ENCODE measurements around the gene NOTCH4. TPM values are rescaled to one million over a fixed set of nuclear protein-coding genes. Genes with fewer than 3 reads are reported as not detected.

NOTCH4 gene
- total and polyA plus RNA-seq, 9 of the 15 experiments (the other 6 are each of a cell fraction or from before 2014, with no cell fraction given): 0.24 to 4.3 (median 1.7) TPM

DNA sequence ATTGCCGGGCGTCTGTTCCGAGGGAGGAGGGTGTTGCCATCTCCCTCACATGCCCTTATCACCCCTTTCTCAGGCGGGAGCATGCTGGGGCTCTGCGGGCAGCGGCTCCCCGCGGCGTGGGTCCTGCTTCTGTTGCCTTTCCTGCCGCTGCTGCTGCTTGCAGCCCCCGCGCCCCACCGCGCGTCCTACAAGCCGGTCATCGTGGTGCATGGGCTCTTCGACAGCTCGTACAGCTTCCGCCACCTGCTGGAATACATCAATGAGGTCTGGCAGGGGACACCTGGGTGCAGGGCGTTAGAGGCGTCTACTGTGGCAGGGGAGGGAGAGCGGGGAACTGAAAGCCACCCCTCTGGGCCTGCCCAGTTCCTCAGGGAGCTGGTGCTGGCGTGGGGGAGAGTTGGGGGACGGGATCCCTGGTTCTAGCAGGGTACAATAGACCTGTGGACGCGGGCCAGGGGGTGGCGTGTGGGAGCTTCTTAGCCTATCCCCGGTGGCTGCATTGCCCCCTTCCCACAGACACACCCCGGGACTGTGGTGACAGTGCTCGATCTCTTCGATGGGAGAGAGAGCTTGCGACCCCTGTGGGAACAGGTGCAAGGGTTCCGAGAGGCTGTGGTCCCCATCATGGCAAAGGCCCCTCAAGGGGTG, 69.2 kb downstream of the NOTCH4 start:
- 2% methylated on average over 34 of the region's 34 CpGs for WGBS (ENCODE audit: insufficient coverage, low coverage, missing lambda C conversion rate)
- peaks cover 40% of the 10 kb centered on the region for H3K36me3 ChIP-seq (ENCODE audit: control insufficient read depth, insufficient read depth, low read length)
- in situ Hi-C loops (cut with MboI): no loop called here
- TSS peak; percentile 79 for BruUV-seq (replicated peaks)
- peak overlapping the region; percentile 89 for H3K27ac ChIP-seq (ENCODE audit: extremely low read depth, low read depth, low read length)
- DNase-seq (ENCODE audit: extremely low read depth in 1 of 4, low spot score in 3 of 4): peak; percentile 83 to 93 (median 84)
- H3K27me3 ChIP-seq (ENCODE audit: control insufficient read depth in 2 of 2, insufficient read depth in 2 of 2, low read length in 2 of 2): no peaks in the 10 kb centered on the region
- H3K4me1 ChIP-seq (replicated peaks in 1 of 2; ENCODE audit: control insufficient read depth in 2 of 2, insufficient read depth in 2 of 2, low read length in 2 of 2): peaks cover 25 to 54% of the 10 kb centered on the region in 2 experiments; a peak in 4 of 5 replicates
- intact Hi-C loops (cut with micrococcal nuclease): loop anchor here (1.0 kb wide), 3 partner anchors 24 to 41 kb away; partner anchors contain the start of gene FKBPL
- no peaks in the 10 kb centered on the region for H3K9me1 ChIP-seq (ENCODE audit: control insufficient read depth, insufficient read depth, low read length)
- ChIA-PET CTCF (ENCODE audit: low intra/inter-chr PET ratio) (interaction anchor here (1.5 to 4.2 kb wide), 2 partner anchors 36 to 38 kb away, joined by 8 to 51 read pairs; no protein-coding TSS in a partner anchor), POLR2A (interaction anchor here (0.6 to 1.0 kb wide), 5 partner anchors 23 to 327 kb away, joined by 3 to 4 read pairs (median 4); partner anchors contain the start of gene HSPA1B)
- H4K20me1 ChIP-seq (replicated peaks; ENCODE audit: control insufficient read depth, insufficient read depth, low read length): no peaks in the 10 kb centered on the region
- H3K4me2 ChIP-seq (ENCODE audit: insufficient read depth, low read length): peak overlapping the region; percentile 86
- H2AFZ ChIP-seq (ENCODE audit: low read depth, low read length): peak overlapping the region; percentile 91
- no peak for FAIRE-seq
- H3K79me2 ChIP-seq (ENCODE audit: control insufficient read depth, insufficient read depth, low read length): peaks cover 44% of the 10 kb centered on the region
- H3K9me3 ChIP-seq (replicated peaks; ENCODE audit: control insufficient read depth, insufficient read depth, low read depth, low read length): no peaks in the 10 kb centered on the region
- H3K9ac ChIP-seq (ENCODE audit: insufficient read depth in 1 of 2, low read depth in 2 of 2, low read length in 2 of 2): peak overlapping the region; percentile 86 to 93
- peak overlapping the region; percentile 65 for H3K4me3 ChIP-seq
- ATAC-seq: peak; percentile 83
- TF ChIP-seq, protein P1, sequence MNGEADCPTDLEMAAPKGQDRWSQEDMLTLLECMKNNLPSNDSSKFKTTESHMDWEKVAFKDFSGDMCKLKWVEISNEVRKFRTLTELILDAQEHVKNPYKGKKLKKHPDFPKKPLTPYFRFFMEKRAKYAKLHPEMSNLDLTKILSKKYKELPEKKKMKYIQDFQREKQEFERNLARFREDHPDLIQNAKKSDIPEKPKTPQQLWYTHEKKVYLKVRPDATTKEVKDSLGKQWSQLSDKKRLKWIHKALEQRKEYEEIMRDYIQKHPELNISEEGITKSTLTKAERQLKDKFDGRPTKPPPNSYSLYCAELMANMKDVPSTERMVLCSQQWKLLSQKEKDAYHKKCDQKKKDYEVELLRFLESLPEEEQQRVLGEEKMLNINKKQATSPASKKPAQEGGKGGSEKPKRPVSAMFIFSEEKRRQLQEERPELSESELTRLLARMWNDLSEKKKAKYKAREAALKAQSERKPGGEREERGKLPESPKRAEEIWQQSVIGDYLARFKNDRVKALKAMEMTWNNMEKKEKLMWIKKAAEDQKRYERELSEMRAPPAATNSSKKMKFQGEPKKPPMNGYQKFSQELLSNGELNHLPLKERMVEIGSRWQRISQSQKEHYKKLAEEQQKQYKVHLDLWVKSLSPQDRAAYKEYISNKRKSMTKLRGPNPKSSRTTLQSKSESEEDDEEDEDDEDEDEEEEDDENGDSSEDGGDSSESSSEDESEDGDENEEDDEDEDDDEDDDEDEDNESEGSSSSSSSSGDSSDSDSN (IDR thresholded peaks at IDR 0.05; ENCODE audit: borderline replicate concordance in 1 of 2, low read depth in 2 of 2, low read length in 2 of 2): peak; percentile 4 to 60; a peak in 2 of 4 replicates
- TF ChIP-seq ARID2 (IDR thresholded peaks at IDR 0.05) (peak; percentile 87), NKRF (IDR thresholded peaks at IDR 0.05; ENCODE audit: borderline replicate concordance) (peak; percentile 96), SMC3 (conservative IDR thresholded peaks at IDR 0.05; ENCODE audit: insufficient read depth, low read depth, low read length) (peak; percentile 72; the same call in 1 of the 2 replicates), PRDM10 (IDR thresholded peaks at IDR 0.05; ENCODE audit: partially characterized antibody) (peak; percentile 68), ZNF175 (CRISPR knock-in tag; IDR thresholded peaks at IDR 0.05; ENCODE audit: low read depth) (0 out of 2 replicates have a peak, but pooled peaks have one; percentile 26), POLR2AphosphoS2 (IDR thresholded peaks at IDR 0.05; ENCODE audit: low read length) (no peak), ZSCAN29 (IDR thresholded peaks at IDR 0.05) (peak; percentile 54; the same call in 1 of the 2 replicates), HDAC1 (IDR thresholded peaks at IDR 0.05) (peak in 1 of 2 experiments; percentile 96; a peak in 2 of 4 replicates), TRIM24 (IDR thresholded peaks at IDR 0.05) (no peak), MTA2 (IDR thresholded peaks at IDR 0.05; ENCODE audit: low read depth) (0 out of 2 replicates have a peak, but pooled peaks have one; percentile 23)
- TF ChIP-seq, protein P2, sequence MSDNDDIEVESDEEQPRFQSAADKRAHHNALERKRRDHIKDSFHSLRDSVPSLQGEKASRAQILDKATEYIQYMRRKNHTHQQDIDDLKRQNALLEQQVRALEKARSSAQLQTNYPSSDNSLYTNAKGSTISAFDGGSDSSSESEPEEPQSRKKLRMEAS (CRISPR knock-in tag; IDR thresholded peaks at IDR 0.05): peak; percentile 90

Data from K562 (cell line).